IMR-90 (cell line): ENCODE measurements around the gene TRIP4. TPM values are rescaled to one million over a fixed set of nuclear protein-coding genes. Genes with fewer than 3 reads are reported as not detected.

ENCODE experiments used
- ATAC-seq: fragments of 200-7000 bp; cut with Tn5 transposase; 2 replicates; pipeline ENCODE4 v1.9.1; 2020; ENCODE audit warnings: low read depth, mild to moderate bottlenecking, moderate library complexity
- BruUV-seq: library from RNA; stranded (reverse); fragments of 400-500 nt; replicated peaks from 2 replicates; lab custom pipeline; 2021; lab: Mats Ljungman, UMichigan
- CTCF ChIA-PET: fragments of 300-600 bp; formaldehyde crosslinking; extraction: SDS; loops from one replicate; lab custom pipeline; 2021; ENCODE audit warnings: antibody characterized with exemption; lab: Yijun Ruan, JAX
- POLR2A ChIA-PET: fragments of 300-600 bp; sonication (Branson Sonifier 250); formaldehyde crosslinking; loops from one replicate; lab custom pipeline; 2022; ENCODE audit warnings: antibody characterized with exemption; ENCODE audit not compliant: unreplicated experiment; lab: Charles Lee
- DNase-seq: peaks from one replicate; pipeline ENCODE4 v3.0.0; 2013
- H2AFZ ChIP-seq: replicated peaks from 2 replicates; pipeline ENCODE3; 2013; ENCODE audit warnings: low read length, mild to moderate bottlenecking; ENCODE audit not compliant: poor library complexity
- H2AK5ac ChIP-seq: 2 replicates; pipeline ENCODE4 v1.6.1; 2013; ENCODE audit warnings: low read depth, low read length, inconsistent platforms
- H2AK9ac ChIP-seq: replicated peaks from 2 replicates; pipeline ENCODE3; 2013; ENCODE audit warnings: mild to moderate bottlenecking, low read depth, low read length, moderate library complexity; ENCODE audit not compliant: poor library complexity
- H2BK120ac ChIP-seq: 2 replicates; pipeline ENCODE4 v1.6.1; 2013; ENCODE audit warnings: low read depth, low read length, inconsistent platforms
- H2BK15ac ChIP-seq: 3 replicates; pipeline ENCODE4 v1.6.1; 2013; ENCODE audit warnings: low read depth, low read length, inconsistent platforms
- H2BK20ac ChIP-seq: 2 replicates; pipeline ENCODE4 v1.6.1; 2013; ENCODE audit warnings: low read depth, mild to moderate bottlenecking, inconsistent platforms, low read length, moderate library complexity
- H2BK5ac ChIP-seq: 2 replicates; pipeline ENCODE4 v1.6.1; 2013; ENCODE audit warnings: mild to moderate bottlenecking, low read depth, low read length, inconsistent platforms; ENCODE audit not compliant: poor library complexity, severe bottlenecking
- H3K14ac ChIP-seq: replicated peaks from 2 replicates; pipeline ENCODE4 v1.6.1; 2013; ENCODE audit warnings: low read depth, low read length, inconsistent platforms
- H3K18ac ChIP-seq: 2 replicates; pipeline ENCODE4 v1.6.1; 2013; ENCODE audit warnings: low read depth, low read length, control low read depth
- H3K23ac ChIP-seq: 2 replicates; pipeline ENCODE4 v1.6.1; 2013; ENCODE audit warnings: low read depth, low read length, inconsistent platforms
- H3K27ac ChIP-seq: 2 replicates; pipeline ENCODE4 v1.5.1; 2013; ENCODE audit warnings: mild to moderate bottlenecking, control low read depth, low read length; ENCODE audit not compliant: insufficient read depth
- H3K27me3 ChIP-seq: 2 replicates; pipeline ENCODE4 v1.6.1; 2013; ENCODE audit warnings: low read length; ENCODE audit not compliant: control insufficient read depth, insufficient read depth
- H3K36me3 ChIP-seq: 2 replicates; pipeline ENCODE4 v1.6.1; 2013; ENCODE audit warnings: low read length, mixed read lengths; ENCODE audit not compliant: control insufficient read depth, insufficient read depth
- H3K4ac ChIP-seq: 2 replicates; pipeline ENCODE4 v1.6.1; 2013; ENCODE audit warnings: low read depth, low read length, inconsistent platforms
- H3K4me1 ChIP-seq: 2 replicates; pipeline ENCODE4 v1.6.1; 2013; ENCODE audit warnings: low read length, mixed read lengths; ENCODE audit not compliant: control insufficient read depth, insufficient read depth
- H3K4me2 ChIP-seq: 2 replicates; pipeline ENCODE4 v1.6.1; 2013; ENCODE audit warnings: low read depth, mild to moderate bottlenecking, control low read depth, low read length, moderate library complexity
- H3K4me3 ChIP-seq: 2 replicates; pipeline ENCODE4 v1.5.1; 2013; ENCODE audit warnings: low read depth, mild to moderate bottlenecking, control low read depth, low read length, moderate library complexity; ENCODE audit not compliant: insufficient read depth
- H3K56ac ChIP-seq: 2 replicates; pipeline ENCODE4 v1.6.1; 2013; ENCODE audit warnings: low read length, inconsistent platforms; ENCODE audit not compliant: insufficient read depth; ENCODE audit errors: extremely low read depth
- H3K79me1 ChIP-seq, 2 experiments: 2 replicates each; pipeline ENCODE4 v1.6.1; 2013; ENCODE audit warnings: low read length in 2 of 2, inconsistent platforms in 1 of 2, low read depth in 1 of 2
- H3K9ac ChIP-seq: 2 replicates; pipeline ENCODE4 v1.6.1; 2013; ENCODE audit warnings: low read depth, low read length, control low read depth
- H3K9me1 ChIP-seq: 2 replicates; pipeline ENCODE4 v1.6.1; 2013; ENCODE audit warnings: low read length, inconsistent platforms; ENCODE audit not compliant: insufficient read depth
- H3K9me3 ChIP-seq: 2 replicates; pipeline ENCODE4 v1.6.1; 2013; ENCODE audit warnings: low read length; ENCODE audit not compliant: control insufficient read depth, insufficient read depth
- H4K20me1 ChIP-seq: 2 replicates; pipeline ENCODE4 v1.6.1; 2013; ENCODE audit warnings: low read length, inconsistent platforms; ENCODE audit not compliant: insufficient read depth
- H4K5ac ChIP-seq: 2 replicates; pipeline ENCODE4 v1.6.1; 2013; ENCODE audit warnings: mild to moderate bottlenecking, low read depth, low read length, control low read depth
- H4K8ac ChIP-seq, 2 experiments: 2 replicates each; pipeline ENCODE4 v1.6.1; 2013; ENCODE audit warnings: low read depth in 2 of 2, low read length in 2 of 2, control low read depth in 1 of 2, inconsistent platforms in 1 of 2
- H4K91ac ChIP-seq: 2 replicates; pipeline ENCODE4 v1.6.1; 2013; ENCODE audit warnings: low read depth, low read length, inconsistent platforms; ENCODE audit not compliant: insufficient read depth
- MXI1 ChIP-seq: IDR thresholded peaks from 2 replicates; pipeline ENCODE4 v1.6.1; 2012; ENCODE audit warnings: low read depth, mild to moderate bottlenecking, low read length, moderate library complexity, borderline replicate concordance
- NFE2L2 ChIP-seq: fragments of 150-350 bp; IDR thresholded peaks from 2 replicates; pipeline ENCODE4 v1.6.1; 2016; ENCODE audit warnings: low read depth, mild to moderate bottlenecking, low read length
- RAD21 ChIP-seq: IDR thresholded peaks from 2 replicates; pipeline ENCODE4 v1.6.1; 2012; ENCODE audit warnings: low read length, improper control_type of control experiment
- RCOR1 ChIP-seq: IDR thresholded peaks from 2 replicates; pipeline ENCODE4 v1.6.1; 2012; ENCODE audit warnings: mild to moderate bottlenecking, low read length, improper control_type of control experiment; ENCODE audit not compliant: insufficient replicate concordance
- dilution Hi-C: fragments of 300-500 bp; cut with HindIII; formaldehyde crosslinking; loops from one replicate; pipeline ENCODE4 v1.14.3; 2018; ENCODE audit warnings: low sequenced_read_pairs; ENCODE audit not compliant: unreplicated experiment
- in situ Hi-C: fragments of 300-500 bp; cut with MboI; formaldehyde crosslinking; loops from 3 replicates; pipeline ENCODE4 v1.14.3; 2019; ENCODE audit warnings: low sequenced_read_pairs, inconsistent platforms, mixed read lengths
- intact Hi-C: fragments of 100-400 bp; cut with micrococcal nuclease; formaldehyde crosslinking; loops from 2 replicates; pipeline ENCODE4 v1.10.0; 2022
- polyA plus RNA-seq, 3 experiments: library from polyadenylated mRNA; depleted of rRNA; stranded (reverse); fragments of >200 nt; gene quantifications; 2 replicates each; pipeline ENCODE4 v1.2.3, GENCODE V29; 2012; ENCODE audit warnings: low replicate concordance in 1 of 3
- total RNA-seq: library from RNA; depleted of rRNA; stranded (reverse); fragments of >200 nt; gene quantifications from 2 replicates; pipeline ENCODE4 v1.2.3, GENCODE V29; 2012

Gene TRIP4
- total and polyA plus RNA-seq, 2 of the 4 experiments (the other 2 are of a cell fraction) = 13.1 to 19.4 TPM

DNA sequence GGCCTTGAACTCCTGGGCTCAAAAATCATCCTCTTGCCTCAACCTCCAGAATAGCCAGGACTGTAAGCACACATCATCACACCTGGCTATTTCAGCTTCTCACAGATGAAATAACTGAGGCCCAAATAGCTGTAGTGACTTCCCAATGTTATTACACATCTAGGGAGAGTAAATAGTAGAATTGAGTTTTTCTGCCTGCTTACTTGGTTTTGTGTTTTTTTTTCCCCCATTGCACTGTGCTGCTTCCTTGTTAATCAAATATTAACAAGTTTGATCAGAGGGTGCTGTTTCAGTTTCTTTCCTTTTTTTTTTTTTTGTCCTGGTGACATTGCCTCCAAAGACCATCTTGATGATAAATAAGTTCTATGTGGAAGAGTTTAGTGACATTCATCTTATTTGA lies 96.1 kb downstream of the TRIP4 start:
- Histone ChIP-seq H3K23ac (no peak overlapping the region), H3K79me1 (peaks cover 20 to 60% of the 10 kb centered on the region in 2 experiments), H2AK9ac (no peak overlapping the region), H2BK5ac (no peak overlapping the region), H3K9ac (no peak overlapping the region), H2BK120ac (no peak overlapping the region), H3K4me2 (no peak overlapping the region), H2BK15ac (no peak overlapping the region), H2AK5ac (no peak overlapping the region), H3K36me3 (peaks cover 4% of the 10 kb centered on the region; the same call in 1 of the 2 replicates), H3K4me1 (no peaks in the 10 kb centered on the region), H3K4me3 (no peak overlapping the region), H4K8ac (no peak overlapping the region), H3K4ac (no peak overlapping the region), H4K5ac (no peak overlapping the region), H2BK20ac (no peak overlapping the region), H4K20me1 (peaks cover 42% of the 10 kb centered on the region), H3K14ac (no peak overlapping the region), H3K18ac (no peak overlapping the region), H3K9me1 (peaks cover 10% of the 10 kb centered on the region; the same call in 1 of the 2 replicates), H3K27me3 (no peaks in the 10 kb centered on the region), H3K56ac (no peak overlapping the region), H2AFZ (no peak overlapping the region), H3K9me3 (no peaks in the 10 kb centered on the region), H3K27ac (no peak overlapping the region), H4K91ac (no peak overlapping the region)
- ChIA-PET CTCF (no interaction called here), POLR2A (no interaction called here)
- dilution Hi-C loops = no loop called here
- ATAC-seq (no peak), DNase-seq (no peak)
- intact Hi-C loops = no loop called here
- no TSS peak for BruUV-seq
- TF ChIP-seq MXI1 (no peak), RCOR1 (no peak), NFE2L2 (no peak), RAD21 (no peak)
- in situ Hi-C loops = no loop called here
